GM19463 (cell line): ENCODE data around the gene CANX.

Experiments used
- ATAC-seq: cut with Tn5 transposase; IDR thresholded peaks from one replicate; pipeline ENCODE4 v1.9.1; 2021; ENCODE audit warnings: mild to moderate bottlenecking, moderate library complexity; ENCODE audit not compliant: unreplicated experiment

CANX gene

DNA sequence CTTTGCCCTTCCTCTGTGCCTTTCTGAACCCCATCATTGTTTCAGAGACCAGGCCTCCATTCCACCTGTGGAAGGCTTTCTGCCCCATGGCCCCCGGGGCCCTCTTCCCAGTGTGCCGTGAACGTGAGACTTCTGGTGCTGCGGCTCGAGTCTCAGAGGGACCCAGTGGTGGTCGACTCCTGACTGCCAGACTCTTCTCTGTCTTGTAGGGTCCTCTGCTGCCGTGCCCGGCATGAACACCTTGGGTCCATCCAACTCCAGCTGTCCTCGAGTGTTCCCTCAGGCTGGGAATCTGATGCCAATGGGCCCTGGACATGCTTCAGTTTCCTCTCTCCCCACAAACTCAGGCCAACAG is 74.9 kb downstream of the CANX start:
- no peak for ATAC-seq

DNA sequence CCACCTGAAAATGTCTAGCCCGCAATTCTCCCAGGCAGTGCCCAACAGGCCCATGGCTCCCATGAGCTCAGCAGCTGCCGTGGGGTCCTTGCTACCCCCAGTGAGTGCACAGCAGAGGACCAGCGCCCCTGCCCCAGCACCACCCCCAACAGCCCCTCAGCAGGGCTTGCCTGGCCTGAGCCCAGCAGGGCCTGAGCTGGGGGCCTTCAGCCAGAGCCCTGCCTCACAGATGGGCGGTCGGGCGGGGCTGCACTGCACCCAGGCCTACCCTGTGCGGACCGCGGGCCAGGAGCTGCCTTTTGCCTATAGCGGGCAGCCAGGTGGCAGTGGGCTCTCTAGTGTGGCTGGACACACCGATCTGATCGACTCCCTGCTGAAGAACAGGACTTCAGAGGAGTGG is 75.7 kb downstream of the CANX start:
- ATAC-seq, result no peak

DNA sequence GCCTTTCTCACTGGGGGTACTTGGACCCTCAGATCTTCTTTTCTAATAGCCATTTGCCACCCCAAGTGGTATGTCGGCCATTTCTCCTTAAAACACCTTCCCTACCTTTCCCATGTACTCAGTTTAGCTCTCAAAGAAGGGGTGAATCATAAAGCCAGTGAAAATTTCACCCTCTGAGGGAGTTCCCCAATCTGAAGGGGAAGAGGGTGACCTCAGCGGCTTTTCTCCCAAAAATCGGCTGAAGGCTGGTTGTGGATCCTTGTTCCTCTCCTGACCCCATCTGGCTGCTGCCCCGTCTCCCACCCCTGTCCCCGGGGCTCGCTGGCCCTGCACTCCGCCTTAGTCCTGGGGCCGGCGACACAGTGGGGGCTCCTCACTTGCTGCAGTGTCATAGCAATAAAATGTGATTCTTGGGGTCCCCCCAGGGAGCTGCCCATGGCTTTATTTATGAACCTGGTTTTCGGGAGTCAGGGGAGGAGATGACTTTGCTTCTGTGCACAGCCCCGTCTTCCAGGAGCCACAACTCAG is 77.7 kb downstream of the CANX start:
- ATAC-seq, result no peak

DNA sequence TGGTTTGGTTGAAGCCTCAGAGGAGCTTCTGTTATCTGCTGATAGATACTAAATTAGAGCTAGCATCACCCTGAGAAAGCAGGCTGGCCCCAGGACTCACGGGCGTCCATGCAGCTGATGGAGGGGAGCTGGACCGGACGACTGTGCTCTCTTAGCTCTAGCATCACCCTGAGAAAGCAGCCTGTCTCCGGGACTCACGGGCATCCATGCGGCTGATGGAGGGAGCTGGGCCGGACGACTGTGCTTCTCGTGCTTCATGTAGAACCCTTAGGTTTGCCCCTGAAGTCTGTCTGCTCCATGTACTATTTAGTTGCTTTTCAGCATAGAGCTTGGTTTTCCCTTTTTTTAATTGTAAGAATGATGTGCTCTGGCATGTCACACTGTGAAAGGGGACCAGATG is 78.7 kb downstream of the CANX start:
- ATAC-seq, result no peak

DNA sequence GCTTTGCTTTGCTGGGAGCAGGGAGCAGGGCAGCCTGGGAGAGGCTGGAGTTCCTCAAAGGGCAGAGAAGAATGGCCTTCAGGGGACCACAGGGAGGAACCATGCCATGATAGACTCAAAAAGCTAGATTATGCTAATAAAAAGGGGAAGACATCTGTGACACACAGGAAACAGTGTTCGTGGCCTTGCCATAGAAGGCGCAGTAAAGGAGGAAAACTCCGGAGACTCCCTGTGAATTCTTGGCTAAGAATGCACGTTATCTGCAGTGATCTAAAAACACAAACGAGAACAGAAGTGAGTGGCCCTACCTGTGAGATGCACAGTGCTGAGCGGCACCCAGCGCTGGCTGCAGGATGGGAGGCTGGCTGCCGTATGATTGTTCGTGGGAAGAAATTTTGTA is 79.1 kb downstream of the CANX start:
- ATAC-seq, result no peak

DNA sequence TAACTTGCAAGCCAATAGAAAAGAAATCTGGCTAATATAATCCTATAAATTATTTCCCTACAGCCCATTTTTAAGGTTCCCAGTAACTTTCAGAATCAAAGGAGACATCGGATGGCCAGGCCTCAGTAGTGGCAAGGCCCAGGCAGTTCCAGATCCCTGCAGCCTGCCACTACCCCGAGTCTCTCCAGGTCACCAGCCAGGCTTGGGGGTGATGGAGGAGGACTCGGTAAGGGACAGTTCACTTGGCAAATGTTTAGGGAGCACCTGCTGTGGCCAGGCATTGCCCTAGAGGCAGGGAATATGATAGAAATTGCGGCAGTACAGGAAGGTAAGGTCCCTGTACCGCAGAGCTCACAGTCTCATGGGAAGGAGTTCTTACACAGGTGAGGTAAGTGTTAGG is 79.8 kb downstream of the CANX start:
- ATAC-seq, result no peak

DNA sequence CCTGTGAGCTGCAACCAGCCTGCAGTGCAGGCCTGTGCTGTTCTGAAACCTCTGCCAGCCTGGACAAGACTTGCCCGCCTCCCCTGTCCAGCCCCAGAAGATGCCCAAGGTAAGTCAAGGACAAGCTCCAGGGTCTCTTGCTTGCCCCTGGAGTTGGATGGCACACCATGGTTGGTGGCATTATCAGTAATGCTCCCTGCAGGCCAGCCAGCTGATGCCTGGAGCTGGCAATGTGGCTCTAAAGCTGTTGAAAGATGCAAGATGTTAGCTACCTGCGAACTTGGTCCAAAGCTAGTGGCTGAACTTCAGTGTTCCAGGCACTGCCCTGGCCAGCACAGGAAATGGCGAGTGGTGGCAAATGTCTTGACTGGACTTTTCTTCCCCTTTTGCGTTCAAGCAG is 81.1 kb downstream of the CANX start:
- ATAC-seq, result no peak

DNA sequence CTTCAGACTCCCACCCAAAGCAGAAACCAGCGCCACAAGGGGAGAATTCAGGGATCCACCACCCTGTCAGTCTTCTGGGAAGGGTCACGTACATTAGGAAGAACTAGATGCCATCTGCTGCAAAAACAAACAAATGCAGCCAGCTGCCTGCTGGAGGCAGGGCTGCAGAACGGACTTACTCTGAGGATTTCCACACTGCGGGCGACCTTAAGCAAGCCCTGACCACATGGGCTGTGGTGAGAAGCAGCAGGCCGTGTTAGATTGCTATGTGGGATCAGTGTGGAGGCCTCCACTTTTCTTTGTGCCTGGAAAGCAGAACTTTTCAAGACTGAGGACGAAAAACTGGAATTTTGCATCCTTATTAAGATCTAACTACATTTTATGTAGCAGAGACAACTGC is 81.6 kb downstream of the CANX start:
- no peak for ATAC-seq
